Measurements from ENCODE around the gene NYAP1. TPM values are rescaled to one million over a fixed set of nuclear protein-coding genes. Genes with fewer than 3 reads are reported as not detected.

NYAP1 gene
- total and polyA plus RNA-seq, 2 experiments from 2014 or later, result 0.68 to 1.6 TPM

DNA sequence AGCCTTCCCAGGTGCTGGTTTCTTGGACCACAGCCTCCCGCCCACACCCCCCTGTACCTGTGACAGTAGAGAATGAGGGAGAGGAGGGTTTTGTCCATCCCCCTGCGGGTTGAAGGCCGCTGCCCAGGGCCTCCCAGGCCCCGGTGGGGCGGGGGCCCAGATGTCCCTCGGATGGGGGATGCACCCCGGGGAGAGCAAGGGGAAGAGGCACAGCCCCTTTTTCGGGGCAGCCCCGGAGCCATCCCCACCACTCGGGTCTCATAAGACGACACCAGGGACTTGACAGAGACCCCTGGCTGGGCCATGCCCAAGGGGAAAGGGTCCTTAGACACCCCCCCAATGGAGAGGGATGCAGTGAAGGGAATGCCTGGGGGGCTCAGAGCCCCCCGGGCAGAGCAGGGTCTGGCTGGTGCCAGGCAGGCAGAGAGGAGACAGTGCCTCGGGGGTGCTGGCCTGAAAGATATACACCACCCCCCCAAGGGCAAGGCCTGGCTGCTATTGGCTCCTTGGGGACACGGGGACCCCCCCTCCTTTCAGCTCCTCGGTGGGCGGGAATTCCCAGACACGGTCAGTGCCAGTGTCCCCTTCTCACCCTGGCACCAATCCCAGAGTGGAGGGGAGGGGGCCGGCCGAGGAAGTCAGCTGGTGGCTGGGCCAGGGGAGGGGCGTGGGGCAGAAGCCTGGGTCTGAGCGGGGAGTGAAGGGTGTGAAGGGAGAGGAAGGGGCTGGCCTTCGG is 15.9 kb upstream of the NYAP1 start:
- H3K79me2 ChIP-seq, result no peaks in the 10 kb centered on the region
- no peak overlapping the region for H2AFZ ChIP-seq
- no peak overlapping the region for H3K27ac ChIP-seq
- no peak overlapping the region for H3K4me2 ChIP-seq
- no peaks in the 10 kb centered on the region for H3K9me2 ChIP-seq (replicated peaks; ENCODE audit: insufficient read depth)
- no peaks in the 10 kb centered on the region for H3K27me3 ChIP-seq
- H3K36me3 ChIP-seq (replicated peaks; ENCODE audit: insufficient read depth, low read depth), result no peaks in the 10 kb centered on the region
- no peak overlapping the region for H3K4me3 ChIP-seq
- TF ChIP-seq EZH2 (IDR thresholded peaks at IDR 0.05; ENCODE audit: borderline replicate concordance) (no peak), EZH2phosphoT487 (IDR thresholded peaks at IDR 0.05; ENCODE audit: low read depth, severe bottlenecking, unreplicated experiment) (no peak)
- TF ChIP-seq, protein P1, sequence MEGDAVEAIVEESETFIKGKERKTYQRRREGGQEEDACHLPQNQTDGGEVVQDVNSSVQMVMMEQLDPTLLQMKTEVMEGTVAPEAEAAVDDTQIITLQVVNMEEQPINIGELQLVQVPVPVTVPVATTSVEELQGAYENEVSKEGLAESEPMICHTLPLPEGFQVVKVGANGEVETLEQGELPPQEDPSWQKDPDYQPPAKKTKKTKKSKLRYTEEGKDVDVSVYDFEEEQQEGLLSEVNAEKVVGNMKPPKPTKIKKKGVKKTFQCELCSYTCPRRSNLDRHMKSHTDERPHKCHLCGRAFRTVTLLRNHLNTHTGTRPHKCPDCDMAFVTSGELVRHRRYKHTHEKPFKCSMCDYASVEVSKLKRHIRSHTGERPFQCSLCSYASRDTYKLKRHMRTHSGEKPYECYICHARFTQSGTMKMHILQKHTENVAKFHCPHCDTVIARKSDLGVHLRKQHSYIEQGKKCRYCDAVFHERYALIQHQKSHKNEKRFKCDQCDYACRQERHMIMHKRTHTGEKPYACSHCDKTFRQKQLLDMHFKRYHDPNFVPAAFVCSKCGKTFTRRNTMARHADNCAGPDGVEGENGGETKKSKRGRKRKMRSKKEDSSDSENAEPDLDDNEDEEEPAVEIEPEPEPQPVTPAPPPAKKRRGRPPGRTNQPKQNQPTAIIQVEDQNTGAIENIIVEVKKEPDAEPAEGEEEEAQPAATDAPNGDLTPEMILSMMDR (IDR thresholded peaks at IDR 0.05; ENCODE audit: poor library complexity), result no peak
- no peaks in the 10 kb centered on the region for H3K9me3 ChIP-seq (ENCODE audit: low read depth)
- DNase-seq (ENCODE audit: low spot score), result no peak
- peaks cover 14% of the 10 kb centered on the region for H3K4me1 ChIP-seq (ENCODE audit: insufficient read depth)
- 89% methylated on average over 18 of the region's 22 CpGs for WGBS (ENCODE audit: low lambda C conversion rate, missing lambda C conversion rate)
- H4K20me1 ChIP-seq (ENCODE audit: insufficient read depth, poor library complexity, severe bottlenecking), result peaks cover 9% of the 10 kb centered on the region

DNA sequence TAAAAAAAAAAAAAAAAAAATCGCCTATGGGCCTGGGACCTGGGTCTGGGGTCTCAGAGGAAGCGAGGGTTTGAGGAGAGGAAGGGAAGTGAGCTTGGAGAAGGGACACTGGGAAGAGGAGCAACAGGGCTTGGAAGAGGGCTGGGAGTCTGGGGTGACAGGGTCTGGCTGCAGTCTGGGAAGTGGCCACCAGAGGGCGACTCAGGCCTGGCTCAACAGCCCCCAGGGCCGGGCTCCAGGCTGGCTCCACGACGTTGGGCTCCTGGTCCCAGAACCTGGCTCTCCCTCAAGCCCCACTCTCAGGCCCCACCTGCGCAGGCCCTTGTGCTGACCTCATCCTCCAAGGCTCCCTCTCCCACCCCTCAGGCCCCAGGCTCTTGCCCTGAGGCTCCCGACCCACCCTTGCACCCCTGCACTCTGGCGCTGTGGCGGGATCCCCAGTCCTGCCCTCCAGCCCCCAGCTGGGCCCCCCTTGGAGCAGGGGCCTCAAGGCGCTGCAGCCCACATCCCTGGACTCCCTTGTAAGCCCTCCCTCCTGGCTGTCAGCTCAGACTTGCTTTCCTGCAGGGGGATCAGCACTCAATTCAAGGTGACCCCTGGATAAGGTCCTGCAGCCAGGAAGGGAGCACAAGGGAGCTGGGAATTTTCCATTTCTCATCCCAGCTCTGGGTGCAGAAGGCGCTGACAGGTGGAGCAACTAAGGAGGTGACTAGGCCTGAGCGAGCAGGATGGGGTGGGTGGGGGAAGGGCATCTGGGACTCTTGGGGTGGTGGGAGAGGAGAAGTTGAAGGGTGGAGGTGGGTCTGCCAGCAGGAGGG is 14.3 kb upstream of the NYAP1 start:
- 38% methylated on average over 10 of the region's 13 CpGs for WGBS (ENCODE audit: low lambda C conversion rate, missing lambda C conversion rate)

DNA sequence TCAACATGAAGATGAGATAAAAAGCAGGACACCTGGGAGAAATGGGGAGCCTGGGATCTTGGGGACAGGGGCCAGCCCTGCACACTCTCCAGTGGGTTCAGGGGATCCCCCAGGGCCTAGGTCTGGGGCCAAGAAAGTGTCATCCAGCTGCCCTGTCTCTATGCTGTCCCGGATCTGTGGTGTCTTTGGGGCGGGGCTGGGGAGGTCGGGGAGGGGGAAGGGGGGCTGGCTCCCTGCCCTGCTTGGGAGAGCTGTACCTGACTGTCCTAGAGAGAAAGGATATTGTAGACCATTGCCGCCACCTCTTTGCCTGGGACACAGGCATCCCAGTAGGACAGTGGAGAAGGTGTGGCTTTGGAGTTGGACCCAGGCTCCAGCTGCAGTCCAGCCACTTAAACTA is 12.7 kb upstream of the NYAP1 start:
- Histone ChIP-seq H3K4me1 (ENCODE audit: insufficient read depth) (peaks cover 22% of the 10 kb centered on the region), H3K27me3 (no peaks in the 10 kb centered on the region), H2AFZ (no peak overlapping the region), H3K4me2 (no peak overlapping the region), H3K27ac (no peak overlapping the region), H3K9me2 (replicated peaks; ENCODE audit: insufficient read depth) (no peaks in the 10 kb centered on the region), H3K4me3 (no peak overlapping the region), H3K9me3 (ENCODE audit: low read depth) (no peaks in the 10 kb centered on the region), H4K20me1 (ENCODE audit: insufficient read depth, poor library complexity, severe bottlenecking) (peaks cover 21% of the 10 kb centered on the region), H3K79me2 (peaks cover 18% of the 10 kb centered on the region), H3K36me3 (replicated peaks; ENCODE audit: insufficient read depth, low read depth) (no peaks in the 10 kb centered on the region)
- TF ChIP-seq EZH2phosphoT487 (IDR thresholded peaks at IDR 0.05; ENCODE audit: low read depth, severe bottlenecking, unreplicated experiment) (no peak), EZH2 (IDR thresholded peaks at IDR 0.05; ENCODE audit: borderline replicate concordance) (no peak)
- TF ChIP-seq, protein P1 (IDR thresholded peaks at IDR 0.05; ENCODE audit: poor library complexity), result no peak
- 85% methylated on average over 4 of the region's 4 CpGs for WGBS (ENCODE audit: low lambda C conversion rate, missing lambda C conversion rate)
- DNase-seq (ENCODE audit: low spot score), result no peak

More for the DNA sequence above, 14.3 kb upstream of the NYAP1 start:
- H3K9me3 ChIP-seq (ENCODE audit: low read depth), result no peaks in the 10 kb centered on the region
- no peaks in the 10 kb centered on the region for H3K27me3 ChIP-seq
- TF ChIP-seq EZH2 (IDR thresholded peaks at IDR 0.05; ENCODE audit: borderline replicate concordance), result no peak
- TF ChIP-seq, protein P1 (IDR thresholded peaks at IDR 0.05; ENCODE audit: poor library complexity), result peak; percentile 87
- H3K4me1 ChIP-seq (ENCODE audit: insufficient read depth), result peaks cover 14% of the 10 kb centered on the region
- H3K36me3 ChIP-seq (replicated peaks; ENCODE audit: insufficient read depth, low read depth), result no peaks in the 10 kb centered on the region
- no peaks in the 10 kb centered on the region for H3K9me2 ChIP-seq (replicated peaks; ENCODE audit: insufficient read depth)
- H2AFZ ChIP-seq, result no peak overlapping the region
- H3K4me3 ChIP-seq, result no peak overlapping the region
- H3K79me2 ChIP-seq, result peaks cover 4% of the 10 kb centered on the region
- DNase-seq (ENCODE audit: low spot score), result peak; percentile 90
- H4K20me1 ChIP-seq (ENCODE audit: insufficient read depth, poor library complexity, severe bottlenecking), result peaks cover 9% of the 10 kb centered on the region
- peak overlapping the region; percentile 55 for H3K4me2 ChIP-seq
- H3K27ac ChIP-seq, result peak overlapping the region; percentile 10
